Mesenteric fat pad (tissue), 1 donor: ENCODE measurements around the gene LGALS3BP. TPM values are rescaled to one million over a fixed set of nuclear protein-coding genes. Genes with fewer than 3 reads are reported as not detected.

Experiments used
- DNase-seq: peaks from one replicate; pipeline ENCODE4 v3.0.0-alpha.2; 2020; ENCODE audit warnings: low spot score
- total RNA-seq: library from RNA; stranded (reverse); fragmentation: NEBNext Ultra II Directional; extraction: Animal tissue kit (Norgen Biotek cat#: 25700); gene quantifications from one replicate; pipeline ENCODE4 v1.2.1, GENCODE V29; 2021
- donor health status: DM: yes; HTN: yes; CAD: no.

LGALS3BP gene
- total RNA-seq, 1 donor from 2014 or later, result 417 TPM

GRCh38 chr17:79017546-79018369 is 38.0 kb upstream of the LGALS3BP start:
- DNase-seq, result peak; percentile 16

DNA sequence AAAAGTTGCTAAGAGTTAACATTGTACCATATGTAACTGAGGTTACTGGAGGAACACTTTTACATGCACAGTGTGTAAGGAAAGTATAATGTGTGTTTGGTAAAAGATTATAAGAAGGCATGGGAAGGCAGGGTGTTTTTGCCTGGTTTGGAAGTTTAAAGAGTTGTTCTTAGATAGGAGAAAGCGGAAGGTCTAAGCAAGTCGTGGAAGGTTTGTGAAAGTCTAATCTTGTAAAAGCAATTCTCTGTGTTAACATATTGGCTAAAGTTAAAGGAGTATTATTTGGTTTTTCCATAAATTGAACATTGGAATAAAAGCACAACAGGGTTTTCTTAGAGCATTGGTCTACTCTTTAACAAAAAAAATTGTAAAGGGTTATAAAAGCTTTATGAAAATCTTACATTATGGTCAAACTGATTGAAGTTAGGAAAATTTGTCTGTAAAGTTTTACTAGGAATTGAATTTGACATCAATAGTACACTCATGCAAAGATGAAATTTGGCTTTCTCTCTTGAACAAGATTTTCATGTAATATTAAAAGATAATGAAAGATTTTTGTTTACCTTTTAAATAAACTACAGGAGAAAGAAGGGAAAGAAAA is 34.5 kb upstream of the LGALS3BP start:
- DNase-seq, result no peak

DNA sequence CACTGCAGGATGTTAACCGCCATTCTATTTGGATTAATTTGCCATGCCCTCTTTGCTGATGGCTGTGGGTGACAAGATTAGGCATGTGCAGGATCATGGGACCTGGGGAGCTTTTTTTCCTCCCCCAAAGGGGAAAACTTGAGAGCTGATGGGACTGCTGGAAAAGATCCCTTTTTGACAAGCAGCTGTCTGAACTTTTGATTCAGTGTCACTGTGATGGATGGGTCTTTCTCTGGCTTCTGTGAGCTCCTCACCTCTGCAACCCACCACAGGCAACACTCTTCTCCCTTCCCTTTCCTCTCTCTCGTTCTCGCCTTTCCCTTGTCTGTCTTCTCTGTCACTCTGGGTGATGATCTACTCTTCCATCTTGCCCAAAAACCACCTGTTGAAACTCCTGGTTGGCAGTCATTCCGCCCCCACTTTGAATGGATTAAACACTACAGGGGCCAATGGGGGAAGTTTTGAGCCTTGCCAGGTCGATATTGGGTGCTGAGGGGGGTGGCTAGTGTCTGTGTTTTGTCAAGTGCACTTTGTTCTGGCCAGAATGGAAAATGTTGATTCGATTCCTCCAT is 32.9 kb upstream of the LGALS3BP start:
- peak; percentile 22 for DNase-seq

GRCh38 chr17:79011451-79012147 is 31.9 kb upstream of the LGALS3BP start:
- no peak for DNase-seq

- DNase-seq, result no peak
These were observed 30.6 kb upstream of the LGALS3BP start for GRCh38 chr17:79010304-79010646.

DNA sequence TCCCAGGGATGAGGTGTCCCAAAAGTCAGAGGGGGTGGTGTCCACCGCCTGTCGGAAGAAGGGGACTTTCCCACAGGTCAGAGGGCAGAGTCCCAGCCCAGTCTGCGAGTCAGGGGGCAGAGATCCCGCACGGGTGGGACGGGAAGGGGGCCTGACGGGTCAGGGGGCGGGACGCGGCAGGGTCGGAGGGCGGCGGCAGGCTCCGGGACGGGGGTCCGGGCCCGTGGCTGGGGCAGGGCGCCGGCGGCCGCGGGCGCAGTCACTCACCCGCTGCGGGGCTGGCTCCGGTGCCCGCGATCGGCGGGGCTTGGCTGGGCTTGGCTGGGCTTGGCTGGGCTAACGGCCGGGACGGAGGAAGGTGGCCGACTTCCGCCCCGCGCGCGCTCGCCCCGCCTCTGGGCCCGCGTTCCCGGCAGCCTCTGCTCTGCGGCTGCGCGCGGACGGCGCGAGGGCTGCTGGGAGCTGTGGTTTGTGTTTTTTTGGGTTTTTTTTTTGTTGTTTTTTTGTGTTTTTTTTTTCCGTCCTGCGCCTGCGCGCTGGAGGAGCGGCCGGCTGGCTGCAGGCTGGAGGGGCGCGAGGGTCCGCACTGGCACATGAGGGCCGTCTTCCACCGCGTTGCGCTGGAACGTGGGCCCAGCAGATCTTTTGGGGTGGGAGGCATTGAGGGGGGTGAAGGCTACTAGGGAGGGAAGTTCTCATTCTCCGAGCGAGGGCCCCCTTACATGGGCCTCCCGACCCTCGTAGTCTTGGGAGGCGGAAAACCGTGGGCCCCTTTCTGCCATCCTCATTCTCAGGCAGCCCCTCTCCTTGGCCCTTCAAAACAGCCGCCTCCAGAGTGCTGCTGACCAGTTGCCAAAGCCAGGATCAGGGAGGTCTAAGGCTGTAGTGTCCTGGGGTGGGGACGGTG is 29.9 kb upstream of the LGALS3BP start, which contains the start of gene CANT1:
TSS of gene CANT1 (minus strand) at position 368 of the 907 bp plus-strand sequence. CDS start 12,142 bp downstream, outside the sequence.
- peak; percentile 95 for DNase-seq

GRCh38 chr17:79008666-79009387 is 29.1 kb upstream of the LGALS3BP start:
- peak; percentile 75 for DNase-seq

GRCh38 chr17:79007504-79008381 is 28.0 kb upstream of the LGALS3BP start:
- peak; percentile 82 for DNase-seq

DNA sequence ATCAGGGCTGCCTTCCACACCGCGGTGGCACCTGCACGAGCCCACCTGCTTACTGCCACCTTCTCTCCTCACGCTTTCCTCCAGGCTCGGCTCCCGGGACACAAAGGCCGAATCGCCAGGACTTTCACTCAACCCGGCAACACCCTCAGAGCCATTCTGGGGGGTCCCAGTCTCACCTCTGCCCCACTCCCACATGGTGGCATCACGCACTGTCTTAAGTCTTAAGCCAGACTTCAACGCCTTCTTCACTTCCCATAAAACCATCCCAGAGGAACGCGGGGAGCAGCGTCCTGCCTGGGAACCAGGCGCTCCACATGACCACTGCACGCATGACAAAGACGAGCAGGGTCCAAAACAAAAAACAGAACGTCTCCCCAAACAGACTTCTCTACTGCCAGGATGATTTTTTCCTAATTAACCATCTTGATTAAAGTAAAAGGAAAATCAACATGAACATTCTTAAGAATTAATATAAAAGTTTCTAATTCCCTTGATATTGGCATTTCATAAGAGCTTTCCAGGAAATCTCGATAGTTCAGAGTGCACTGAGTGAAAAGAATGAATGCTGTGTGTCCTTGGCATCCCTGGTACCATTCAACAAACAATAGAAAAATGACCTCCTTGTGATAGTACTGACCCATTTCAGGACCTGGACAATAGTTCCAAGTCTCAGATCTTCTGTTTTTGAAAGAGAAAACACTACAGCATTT is 27.2 kb upstream of the LGALS3BP start:
- no peak for DNase-seq

DNA sequence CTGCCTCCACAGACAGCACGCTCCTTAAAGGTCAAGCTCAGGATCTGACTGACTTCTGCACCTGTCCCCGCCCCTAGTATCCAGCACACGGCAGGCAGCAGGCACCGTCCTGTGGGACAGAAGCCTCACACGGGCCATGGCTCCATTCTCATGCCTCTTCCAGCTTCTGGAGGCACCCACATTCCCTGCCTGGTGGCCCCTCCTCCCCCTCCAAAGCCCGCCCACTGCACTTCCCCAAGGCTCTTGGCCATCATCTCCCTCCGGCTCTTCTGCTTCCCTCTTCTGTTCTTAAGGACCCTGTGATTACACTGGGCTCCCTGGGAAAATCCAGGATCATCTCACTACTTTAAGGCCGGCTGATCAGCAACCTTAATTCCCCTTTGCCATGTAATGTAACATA is 26.3 kb upstream of the LGALS3BP start:
- DNase-seq, result peak; percentile 51

- DNase-seq, result peak; percentile 81
These were observed 25.5 kb upstream of the LGALS3BP start for GRCh38 chr17:79005063-79005861.

GRCh38 chr17:79003661-79004411 is 24.1 kb upstream of the LGALS3BP start:
- DNase-seq, result peak; percentile 57

DNA sequence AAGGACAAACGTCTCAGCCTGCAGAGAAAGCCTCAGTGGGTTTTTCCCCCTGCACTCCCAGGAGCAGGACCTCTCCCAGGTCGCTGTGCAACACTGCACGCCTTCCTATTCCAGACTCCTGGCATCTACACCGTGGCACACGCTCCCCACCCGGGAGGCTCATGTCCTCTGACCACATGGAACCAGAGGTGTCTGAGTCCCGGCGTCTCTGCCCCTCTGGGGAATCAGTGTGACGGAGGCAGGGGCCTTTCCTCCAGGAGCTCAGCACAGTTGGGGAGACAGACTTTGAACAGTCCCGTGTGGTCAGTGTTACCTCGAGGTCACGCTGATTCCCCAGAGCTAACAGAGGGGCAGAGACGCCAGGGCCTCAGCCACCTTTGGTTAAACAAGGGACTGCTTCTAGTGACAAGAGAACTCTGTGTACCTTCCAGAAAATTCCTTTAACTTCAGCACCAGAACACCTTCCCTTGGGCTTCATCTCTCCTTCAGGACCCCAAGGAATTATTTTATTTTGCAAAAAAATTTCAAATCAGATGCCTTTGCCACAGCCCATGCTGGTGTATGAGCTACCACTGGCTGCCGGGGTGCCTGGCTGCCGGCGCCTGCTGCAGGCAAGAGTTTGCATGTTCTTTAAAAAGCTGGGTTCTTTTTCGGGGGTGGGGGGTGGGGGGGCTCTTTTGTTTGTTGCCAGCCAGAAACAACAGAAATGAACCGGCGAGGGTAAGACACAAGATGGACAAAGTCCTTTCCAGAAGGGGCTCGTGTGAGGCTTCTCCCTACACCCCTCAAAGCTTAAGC is 23.3 kb upstream of the LGALS3BP start:
- peak; percentile 84 for DNase-seq

GRCh38 chr17:79002291-79002690 is 22.6 kb upstream of the LGALS3BP start:
- peak; percentile 69 for DNase-seq

DNA sequence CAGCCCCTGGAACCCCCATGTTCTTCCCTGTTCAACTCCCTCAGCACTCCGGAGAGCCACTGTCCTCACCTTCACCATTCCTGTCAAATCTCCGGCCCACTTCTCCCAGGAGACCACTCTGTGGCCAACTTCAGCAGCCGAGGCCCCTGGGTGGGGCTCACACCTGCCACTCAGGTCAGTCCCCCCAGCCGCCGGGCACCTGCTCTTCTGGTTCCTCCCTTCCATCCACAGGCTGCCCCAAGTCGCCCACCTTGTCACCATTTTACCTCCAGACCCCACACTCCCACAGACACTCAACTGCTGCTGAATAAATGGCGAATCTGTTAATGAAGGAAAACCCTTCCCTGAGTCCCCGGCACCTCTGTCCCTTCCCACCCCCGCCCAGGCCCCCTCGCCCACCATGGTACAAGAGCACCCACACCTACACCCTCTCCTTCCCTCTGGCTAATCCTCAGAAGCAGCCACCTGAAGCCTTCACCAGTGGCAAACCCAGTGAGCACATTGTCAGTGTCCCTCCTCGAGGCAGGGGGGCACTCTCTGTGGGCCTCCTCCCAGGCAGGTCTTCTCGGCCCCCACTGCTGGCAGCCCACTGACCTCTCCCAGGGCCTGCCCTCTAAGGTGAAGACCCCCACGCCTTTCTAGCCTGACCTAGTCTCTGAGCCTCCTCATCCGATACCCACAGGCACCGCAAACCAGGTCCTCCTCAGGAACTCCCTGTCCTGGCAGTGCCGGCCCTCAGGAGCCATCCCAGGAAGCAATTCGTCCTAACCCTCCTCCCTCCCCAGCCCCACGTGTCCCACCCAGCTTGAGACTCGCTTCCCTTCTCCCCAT is 21.7 kb upstream of the LGALS3BP start:
- DNase-seq, result peak; percentile 84
